IMR-90 (cell line): ENCODE measurements around the gene KRTAP4-8. TPM values are rescaled to one million over a fixed set of nuclear protein-coding genes. Genes with fewer than 3 reads are reported as not detected.

Experiments
- ATAC-seq: fragments of 200-7000 bp; cut with Tn5 transposase; 2 replicates; pipeline ENCODE4 v1.9.1; 2020; ENCODE audit warnings: low read depth, mild to moderate bottlenecking, moderate library complexity
- Bru-seq: library from RNA; stranded (reverse); fragments of 400-500 nt; gene quantifications from one replicate; lab custom pipeline; 2021; lab: Mats Ljungman, UMichigan
- BruChase-seq, 2 experiments: library from RNA; stranded (reverse); fragments of 400-500 nt; gene quantifications; one replicate each; lab custom pipeline; 2021; lab: Mats Ljungman, UMichigan
- BruUV-seq: library from RNA; stranded (reverse); fragments of 400-500 nt; replicated peaks from 2 replicates; lab custom pipeline; 2021; lab: Mats Ljungman, UMichigan
- CTCF ChIA-PET: fragments of 300-600 bp; formaldehyde crosslinking; extraction: SDS; loops from one replicate; lab custom pipeline; 2021; ENCODE audit warnings: antibody characterized with exemption; lab: Yijun Ruan, JAX
- POLR2A ChIA-PET: fragments of 300-600 bp; sonication (Branson Sonifier 250); formaldehyde crosslinking; loops from one replicate; lab custom pipeline; 2022; ENCODE audit warnings: antibody characterized with exemption; ENCODE audit not compliant: unreplicated experiment; lab: Charles Lee
- DNase-seq: peaks from one replicate; pipeline ENCODE4 v3.0.0; 2013
- H2AFZ ChIP-seq: replicated peaks from 2 replicates; pipeline ENCODE3; 2013; ENCODE audit warnings: low read length, mild to moderate bottlenecking; ENCODE audit not compliant: poor library complexity
- H2AK5ac ChIP-seq: 2 replicates; pipeline ENCODE4 v1.6.1; 2013; ENCODE audit warnings: low read depth, low read length, inconsistent platforms
- H2AK9ac ChIP-seq: replicated peaks from 2 replicates; pipeline ENCODE3; 2013; ENCODE audit warnings: mild to moderate bottlenecking, low read depth, low read length, moderate library complexity; ENCODE audit not compliant: poor library complexity
- H2BK120ac ChIP-seq: 2 replicates; pipeline ENCODE4 v1.6.1; 2013; ENCODE audit warnings: low read depth, low read length, inconsistent platforms
- H2BK15ac ChIP-seq: 3 replicates; pipeline ENCODE4 v1.6.1; 2013; ENCODE audit warnings: low read depth, low read length, inconsistent platforms
- H2BK20ac ChIP-seq: 2 replicates; pipeline ENCODE4 v1.6.1; 2013; ENCODE audit warnings: low read depth, mild to moderate bottlenecking, inconsistent platforms, low read length, moderate library complexity
- H2BK5ac ChIP-seq: 2 replicates; pipeline ENCODE4 v1.6.1; 2013; ENCODE audit warnings: mild to moderate bottlenecking, low read depth, low read length, inconsistent platforms; ENCODE audit not compliant: poor library complexity, severe bottlenecking
- H3K14ac ChIP-seq: replicated peaks from 2 replicates; pipeline ENCODE4 v1.6.1; 2013; ENCODE audit warnings: low read depth, low read length, inconsistent platforms
- H3K18ac ChIP-seq: 2 replicates; pipeline ENCODE4 v1.6.1; 2013; ENCODE audit warnings: low read depth, low read length, control low read depth
- H3K23ac ChIP-seq: 2 replicates; pipeline ENCODE4 v1.6.1; 2013; ENCODE audit warnings: low read depth, low read length, inconsistent platforms
- H3K27ac ChIP-seq: 2 replicates; pipeline ENCODE4 v1.5.1; 2013; ENCODE audit warnings: mild to moderate bottlenecking, control low read depth, low read length; ENCODE audit not compliant: insufficient read depth
- H3K27me3 ChIP-seq: 2 replicates; pipeline ENCODE4 v1.6.1; 2013; ENCODE audit warnings: low read length; ENCODE audit not compliant: control insufficient read depth, insufficient read depth
- H3K36me3 ChIP-seq: 2 replicates; pipeline ENCODE4 v1.6.1; 2013; ENCODE audit warnings: low read length, mixed read lengths; ENCODE audit not compliant: control insufficient read depth, insufficient read depth
- H3K4ac ChIP-seq: 2 replicates; pipeline ENCODE4 v1.6.1; 2013; ENCODE audit warnings: low read depth, low read length, inconsistent platforms
- H3K4me1 ChIP-seq: 2 replicates; pipeline ENCODE4 v1.6.1; 2013; ENCODE audit warnings: low read length, mixed read lengths; ENCODE audit not compliant: control insufficient read depth, insufficient read depth
- H3K4me2 ChIP-seq: 2 replicates; pipeline ENCODE4 v1.6.1; 2013; ENCODE audit warnings: low read depth, mild to moderate bottlenecking, control low read depth, low read length, moderate library complexity
- H3K4me3 ChIP-seq: 2 replicates; pipeline ENCODE4 v1.5.1; 2013; ENCODE audit warnings: low read depth, mild to moderate bottlenecking, control low read depth, low read length, moderate library complexity; ENCODE audit not compliant: insufficient read depth
- H3K56ac ChIP-seq: 2 replicates; pipeline ENCODE4 v1.6.1; 2013; ENCODE audit warnings: low read length, inconsistent platforms; ENCODE audit not compliant: insufficient read depth; ENCODE audit errors: extremely low read depth
- H3K79me1 ChIP-seq, 2 experiments: 2 replicates each; pipeline ENCODE4 v1.6.1; 2013; ENCODE audit warnings: low read length in 2 of 2, inconsistent platforms in 1 of 2, low read depth in 1 of 2
- H3K9ac ChIP-seq: 2 replicates; pipeline ENCODE4 v1.6.1; 2013; ENCODE audit warnings: low read depth, low read length, control low read depth
- H3K9me1 ChIP-seq: 2 replicates; pipeline ENCODE4 v1.6.1; 2013; ENCODE audit warnings: low read length, inconsistent platforms; ENCODE audit not compliant: insufficient read depth
- H3K9me3 ChIP-seq: 2 replicates; pipeline ENCODE4 v1.6.1; 2013; ENCODE audit warnings: low read length; ENCODE audit not compliant: control insufficient read depth, insufficient read depth
- H4K20me1 ChIP-seq: 2 replicates; pipeline ENCODE4 v1.6.1; 2013; ENCODE audit warnings: low read length, inconsistent platforms; ENCODE audit not compliant: insufficient read depth
- H4K5ac ChIP-seq: 2 replicates; pipeline ENCODE4 v1.6.1; 2013; ENCODE audit warnings: mild to moderate bottlenecking, low read depth, low read length, control low read depth
- H4K8ac ChIP-seq, 2 experiments: 2 replicates each; pipeline ENCODE4 v1.6.1; 2013; ENCODE audit warnings: low read depth in 2 of 2, low read length in 2 of 2, control low read depth in 1 of 2, inconsistent platforms in 1 of 2
- H4K91ac ChIP-seq: 2 replicates; pipeline ENCODE4 v1.6.1; 2013; ENCODE audit warnings: low read depth, low read length, inconsistent platforms; ENCODE audit not compliant: insufficient read depth
- BHLHE40 ChIP-seq: fragments of 150-350 bp; IDR thresholded peaks from 2 replicates; pipeline ENCODE4 v1.6.1; 2016; ENCODE audit warnings: mild to moderate bottlenecking, low read depth, low read length
- MAFK ChIP-seq: IDR thresholded peaks from 2 replicates; pipeline ENCODE4 v1.6.1; 2012; ENCODE audit warnings: low read depth, low read length, improper control_type of control experiment
- MAZ ChIP-seq: IDR thresholded peaks from 2 replicates; pipeline ENCODE4 v1.6.1; 2012; ENCODE audit warnings: low read depth, mild to moderate bottlenecking, low read length, improper control_type of control experiment, moderate library complexity, borderline replicate concordance
- WGBS, 2 experiments: methylation state at CpG; one replicate each; pipeline versions ENCODE4 v1.1.5 to v1.1.7; 2013; ENCODE audit warnings: missing lambda C conversion rate in 2 of 2; ENCODE audit not compliant: insufficient read length in 1 of 2; ENCODE audit errors: extremely low coverage in 2 of 2; 5-methylcytosine and 5-hydroxymethylcytosine counted together
- dilution Hi-C: fragments of 300-500 bp; cut with HindIII; formaldehyde crosslinking; loops from one replicate; pipeline ENCODE4 v1.14.3; 2018; ENCODE audit warnings: low sequenced_read_pairs; ENCODE audit not compliant: unreplicated experiment
- in situ Hi-C: fragments of 300-500 bp; cut with MboI; formaldehyde crosslinking; loops from 3 replicates; pipeline ENCODE4 v1.14.3; 2019; ENCODE audit warnings: low sequenced_read_pairs, inconsistent platforms, mixed read lengths
- intact Hi-C: fragments of 100-400 bp; cut with micrococcal nuclease; formaldehyde crosslinking; loops from 2 replicates; pipeline ENCODE4 v1.10.0; 2022
- long read RNA-seq: library from polyadenylated mRNA; unstranded; transcript quantifications from one replicate; pipeline ENCODE4 v2.0.0, GENCODE V29; 2021; ENCODE audit not compliant: unreplicated experiment
- polyA plus RNA-seq, 3 experiments: library from polyadenylated mRNA; depleted of rRNA; stranded (reverse); fragments of >200 nt; gene quantifications; 2 replicates each; pipeline ENCODE4 v1.2.3, GENCODE V29; 2012; ENCODE audit warnings: low replicate concordance in 1 of 3
- total RNA-seq: library from RNA; depleted of rRNA; stranded (reverse); fragments of >200 nt; gene quantifications from 2 replicates; pipeline ENCODE4 v1.2.3, GENCODE V29; 2012; rRNA removed
- TF ChIP-seq, protein P1 (sequence below): fragments of 150-350 bp; IDR thresholded peaks from 2 replicates; pipeline ENCODE4 v1.6.1; 2016; ENCODE audit warnings: low read depth, mild to moderate bottlenecking, low read length, moderate library complexity, borderline replicate concordance

Gene KRTAP4-8
- not detected in 2 replicates for total RNA-seq
- polyA plus RNA-seq (2012; rRNA removed): not detected in 2 replicates
- polyA plus RNA-seq (2012; cell fraction: cytosol; rRNA removed): not detected in 2 replicates
- polyA plus RNA-seq (2012; cell fraction: nucleus; rRNA removed; ENCODE audit: low replicate concordance): 0.07 and 0.12 TPM in 2 replicates
- Bru-seq, nascent RNA: percentile 22 among the genes with signal in this experiment
- BruChase-seq, experiment 1, labeled RNA remaining after a 6-hour chase: percentile 21 among the genes with signal in this experiment
- not detected for BruChase-seq, experiment 2, labeled RNA remaining after a 2-hour chase
- long read RNA-seq: 0 reads

DNA sequence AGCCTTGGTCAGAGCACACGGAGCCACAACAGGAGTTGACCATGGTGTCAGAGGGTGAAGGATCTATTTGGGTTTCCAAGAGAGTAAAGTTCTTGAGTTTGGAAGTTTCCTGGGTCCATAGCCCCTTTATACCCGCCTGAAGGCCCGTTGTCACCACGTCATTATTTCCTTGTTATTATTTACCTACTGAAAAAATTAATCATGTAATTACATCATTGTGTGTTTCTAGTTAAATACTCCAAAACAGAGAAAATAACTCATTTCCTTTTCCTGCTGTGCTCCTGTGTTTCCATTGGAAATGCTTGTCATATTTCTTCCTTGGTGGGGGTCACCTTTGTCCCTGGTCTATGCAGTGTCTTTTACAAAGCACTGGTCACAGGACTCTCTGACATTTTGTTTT lies at the start of gene KRTAP4-8:
Gene KRTAP4-8, minus strand, starts transcription at position 101 of the 400 bp plus-strand sequence. Its CDS starts 58 bp downstream, at position 43.
- H3K9me1 ChIP-seq: peaks cover 6% of the 10 kb centered on the region
- dilution Hi-C loops: no loop called here
- no peaks in the 10 kb centered on the region for H3K79me1 ChIP-seq
- ChIA-PET CTCF (no interaction called here), POLR2A (no interaction called here)
- no peaks in the 10 kb centered on the region for H3K9me3 ChIP-seq
- H4K5ac ChIP-seq: peak within 1 kb of the TSS; percentile 0; the same call in 1 of the 2 replicates
- H3K4ac ChIP-seq: peak within 1 kb of the TSS; percentile 94
- no peak within 1 kb of the TSS; the same call in 1 of the 2 replicates for H3K27ac ChIP-seq
- DNase-seq (no peak), ATAC-seq (no peak)
- no peak within 1 kb of the TSS for H3K4me2 ChIP-seq
- H2BK5ac ChIP-seq: peak within 1 kb of the TSS; percentile 95
- TF ChIP-seq MAZ (no peak), BHLHE40 (no peak), MAFK (no peak)
- TF ChIP-seq, protein P1, sequence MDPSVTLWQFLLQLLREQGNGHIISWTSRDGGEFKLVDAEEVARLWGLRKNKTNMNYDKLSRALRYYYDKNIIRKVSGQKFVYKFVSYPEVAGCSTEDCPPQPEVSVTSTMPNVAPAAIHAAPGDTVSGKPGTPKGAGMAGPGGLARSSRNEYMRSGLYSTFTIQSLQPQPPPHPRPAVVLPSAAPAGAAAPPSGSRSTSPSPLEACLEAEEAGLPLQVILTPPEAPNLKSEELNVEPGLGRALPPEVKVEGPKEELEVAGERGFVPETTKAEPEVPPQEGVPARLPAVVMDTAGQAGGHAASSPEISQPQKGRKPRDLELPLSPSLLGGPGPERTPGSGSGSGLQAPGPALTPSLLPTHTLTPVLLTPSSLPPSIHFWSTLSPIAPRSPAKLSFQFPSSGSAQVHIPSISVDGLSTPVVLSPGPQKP: no peak
- peak within 1 kb of the TSS; percentile 76; the same call in 1 of the 2 replicates for H3K18ac ChIP-seq
- H3K4me3 ChIP-seq: no peak within 1 kb of the TSS
- no peak within 1 kb of the TSS for H2AFZ ChIP-seq
- in situ Hi-C loops: no loop called here
- H2AK5ac ChIP-seq: peak within 1 kb of the TSS; percentile 86
- H3K56ac ChIP-seq: no peak within 1 kb of the TSS
- peak within 1 kb of the TSS; percentile 85 for H3K14ac ChIP-seq
- H4K20me1 ChIP-seq: no peaks in the 10 kb centered on the region
- BruUV-seq: no TSS peak
- H3K4me1 ChIP-seq: peaks cover 4% of the 10 kb centered on the region; the same call in 1 of the 2 replicates
- no peaks in the 10 kb centered on the region for H3K27me3 ChIP-seq
- no peak within 1 kb of the TSS for H3K9ac ChIP-seq
- no peaks in the 10 kb centered on the region for H3K36me3 ChIP-seq
- peak within 1 kb of the TSS; percentile 86 for H2BK120ac ChIP-seq
- peak within 1 kb of the TSS; percentile 32 to 53 for H4K8ac ChIP-seq
- H2AK9ac ChIP-seq: no peak within 1 kb of the TSS
- intact Hi-C loops: no loop called here
- peak within 1 kb of the TSS; percentile 70; the same call in 1 of the 3 replicates for H2BK15ac ChIP-seq
- peak within 1 kb of the TSS; percentile 95 for H2BK20ac ChIP-seq
- peak within 1 kb of the TSS; percentile 79; the same call in 1 of the 2 replicates for H3K23ac ChIP-seq
- H4K91ac ChIP-seq: peak within 1 kb of the TSS; percentile 68
- WGBS, 2 experiments: 71% methylated on average over 1 of the region's 4 CpGs; no CpG with 5 or more reads in 1 of the 2 experiments
